SH-SY5Y (cell line): ENCODE data around the gene PI4KB.

Experiments used
- GATA2 ChIP-seq: IDR thresholded peaks from 2 replicates; pipeline ENCODE4 v1.6.1; 2011; ENCODE audit warnings: mild to moderate bottlenecking, low read depth, low read length
- GATA3 ChIP-seq: IDR thresholded peaks from 2 replicates; pipeline ENCODE4 v1.6.1; 2011; ENCODE audit warnings: low read depth, mild to moderate bottlenecking, low read length, moderate library complexity

DNA sequence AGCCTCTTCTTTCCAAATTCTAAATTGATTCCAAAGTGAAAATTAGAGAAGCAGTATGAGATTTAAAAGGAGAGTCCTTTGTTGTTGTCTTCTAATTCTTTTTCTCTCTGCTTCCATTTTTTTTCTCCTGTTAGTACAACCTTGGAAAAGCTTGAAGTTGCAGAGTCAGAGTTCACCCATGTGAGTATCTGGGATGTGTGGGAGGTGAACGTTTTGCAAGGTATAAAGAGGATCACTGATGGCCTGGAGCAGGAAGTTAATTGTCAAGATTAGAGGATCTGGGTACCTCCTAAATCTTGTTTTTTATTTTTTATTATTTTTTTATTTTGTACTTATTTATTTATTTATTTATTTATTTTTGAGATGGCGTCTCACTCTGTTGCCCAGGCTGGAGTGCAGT is 80.4 kb downstream of the PI4KB start:
- no peak for TF ChIP-seq GATA2
- TF ChIP-seq GATA3, result no peak
